HEK293 (cell line): Measurements from ENCODE around the gene ALDH7A1.
"Not testable (repeated sequence)": the region's sequence is repeated elsewhere in the genome, so short reads cannot be mapped to it uniquely, and the experiment has no call there.

Experiments
- CTCF ChIA-PET: fragments of 350-600 bp; formaldehyde crosslinking; extraction: SDS; loops from one replicate; lab custom pipeline; 2021; ENCODE audit warnings: antibody characterized with exemption; lab: Yijun Ruan, JAX
- POLR2A ChIA-PET: fragments of 300-600 bp; formaldehyde crosslinking; extraction: SDS; loops from one replicate; lab custom pipeline; 2020; ENCODE audit warnings: antibody characterized with exemption, inconsistent platforms; lab: Yijun Ruan, JAX
- H3K27ac ChIP-seq: fragments of 200-500 bp; sonication (Bioruptor generic); 2 replicates; pipeline ENCODE4 v1.5.1; 2014; ENCODE audit warnings: low read depth, low read length, control low read depth, inconsistent platforms; ENCODE audit errors: extremely low read depth
- H3K36me3 ChIP-seq, 2 experiments: fragments of 200-500 bp in 1 of 2; sonication (Bioruptor generic) in 1 of 2; 1 replicate in 1 of 2; 2 replicates in 1 of 2; pipeline ENCODE4 v1.5.1; 2014 to 2017; ENCODE audit warnings: inconsistent platforms in 2 of 2, low read length in 2 of 2; ENCODE audit not compliant: control insufficient read depth in 2 of 2, insufficient read depth in 1 of 2
- H3K4me1 ChIP-seq: fragments of 200-500 bp; sonication (Bioruptor generic); 2 replicates; pipeline ENCODE4 v1.5.1; 2014; ENCODE audit warnings: mild to moderate bottlenecking, low read length, inconsistent platforms; ENCODE audit not compliant: control insufficient read depth, insufficient read depth
- H3K4me3 ChIP-seq: 2 replicates; pipeline ENCODE4 v1.5.1; 2011; ENCODE audit warnings: low read depth, mild to moderate bottlenecking, control low read depth, low read length, moderate library complexity
- H3K9me3 ChIP-seq: fragments of 200-500 bp; sonication (Bioruptor generic); 2 replicates; pipeline ENCODE4 v1.5.1; 2014; ENCODE audit warnings: low read depth, low read length, inconsistent platforms; ENCODE audit not compliant: control insufficient read depth, insufficient read depth
- KLF10 ChIP-seq: fragments of 450-650 bp; IDR thresholded peaks from 2 replicates; pipeline ENCODE4 v1.5.1; 2018; ENCODE audit warnings: missing biosample characterization, mild to moderate bottlenecking, missing genetic modification characterization
- MZF1 ChIP-seq: fragments of 450-650 bp; formaldehyde crosslinking; IDR thresholded peaks from 2 replicates; pipeline ENCODE4 v1.5.1; 2017; ENCODE audit warnings: missing biosample characterization, missing genetic modification characterization, borderline replicate concordance
- ZBTB11 ChIP-seq: fragments of 450-650 bp; formaldehyde crosslinking; conservative IDR thresholded peaks from 2 replicates; pipeline ENCODE4 v1.5.1; 2016; ENCODE audit warnings: low read depth, missing biosample characterization, missing genetic modification characterization
- ZBTB6 ChIP-seq: fragments of 450-650 bp; formaldehyde crosslinking; IDR thresholded peaks from 2 replicates; pipeline ENCODE4 v1.5.1; 2017; ENCODE audit warnings: missing biosample characterization, missing genetic modification characterization
- ZBTB7A ChIP-seq: fragments of 450-650 bp; formaldehyde crosslinking; IDR thresholded peaks from 2 replicates; pipeline ENCODE4 v1.5.1; 2016; ENCODE audit warnings: low read depth, missing biosample characterization, missing genetic modification characterization
- ZFP41 ChIP-seq: fragments of 450-650 bp; formaldehyde crosslinking; IDR thresholded peaks from 2 replicates; pipeline ENCODE4 v1.5.1; 2016; ENCODE audit warnings: missing biosample characterization, missing genetic modification characterization, borderline replicate concordance
- ZFP69B ChIP-seq: fragments of 450-650 bp; formaldehyde crosslinking; IDR thresholded peaks from 2 replicates; pipeline ENCODE4 v1.5.1; 2016; ENCODE audit warnings: missing biosample characterization, missing genetic modification characterization
- ZNF121 ChIP-seq: fragments of 450-650 bp; formaldehyde crosslinking; IDR thresholded peaks from 2 replicates; pipeline ENCODE4 v1.5.1; 2016; ENCODE audit warnings: missing biosample characterization, missing genetic modification characterization
- ZNF132 ChIP-seq: fragments of 450-650 bp; formaldehyde crosslinking; IDR thresholded peaks from 2 replicates; pipeline ENCODE4 v1.5.1; 2017; ENCODE audit warnings: missing biosample characterization, missing genetic modification characterization, borderline replicate concordance
- ZNF138 ChIP-seq: fragments of 450-650 bp; formaldehyde crosslinking; IDR thresholded peaks from 2 replicates; pipeline ENCODE4 v1.5.1; 2016; ENCODE audit warnings: missing biosample characterization, missing genetic modification characterization, borderline replicate concordance
- ZNF146 ChIP-seq: fragments of 450-650 bp; formaldehyde crosslinking; IDR thresholded peaks from 2 replicates; pipeline ENCODE4 v1.5.1; 2016; ENCODE audit warnings: missing biosample characterization, missing genetic modification characterization
- ZNF169 ChIP-seq: fragments of 450-650 bp; formaldehyde crosslinking; IDR thresholded peaks from 2 replicates; pipeline ENCODE4 v1.5.1; 2016; ENCODE audit warnings: missing biosample characterization, missing genetic modification characterization
- ZNF211 ChIP-seq: fragments of 450-650 bp; formaldehyde crosslinking; IDR thresholded peaks from 2 replicates; pipeline ENCODE4 v1.5.1; 2016; ENCODE audit warnings: low read depth, missing biosample characterization, missing genetic modification characterization
- ZNF248 ChIP-seq: fragments of 450-650 bp; formaldehyde crosslinking; IDR thresholded peaks from 2 replicates; pipeline ENCODE4 v1.5.1; 2017; ENCODE audit warnings: missing biosample characterization, missing genetic modification characterization
- ZNF426 ChIP-seq: fragments of 450-650 bp; formaldehyde crosslinking; IDR thresholded peaks from 2 replicates; pipeline ENCODE4 v1.5.1; 2017; ENCODE audit warnings: missing biosample characterization, missing genetic modification characterization, mild to moderate bottlenecking, inconsistent platforms, moderate library complexity
- ZNF513 ChIP-seq: fragments of 450-650 bp; IDR thresholded peaks from 2 replicates; pipeline ENCODE4 v1.5.1; 2018; ENCODE audit warnings: missing biosample characterization, missing genetic modification characterization
- ZNF544 ChIP-seq: fragments of 450-650 bp; formaldehyde crosslinking; IDR thresholded peaks from 2 replicates; pipeline ENCODE4 v1.5.0; 2017; ENCODE audit warnings: missing biosample characterization, missing genetic modification characterization
- ZNF561 ChIP-seq: fragments of 450-650 bp; IDR thresholded peaks from 2 replicates; pipeline ENCODE4 v1.5.1; 2018; ENCODE audit warnings: missing biosample characterization, missing genetic modification characterization, borderline replicate concordance
- ZNF623 ChIP-seq: fragments of 450-650 bp; formaldehyde crosslinking; IDR thresholded peaks from 2 replicates; pipeline ENCODE4 v1.5.1; 2016; ENCODE audit warnings: missing biosample characterization, missing genetic modification characterization
- ZNF654 ChIP-seq: fragments of 450-650 bp; formaldehyde crosslinking; IDR thresholded peaks from 2 replicates; pipeline ENCODE4 v1.5.1; 2016; ENCODE audit warnings: low read depth, missing biosample characterization, missing genetic modification characterization
- ZNF664 ChIP-seq: fragments of 450-650 bp; formaldehyde crosslinking; IDR thresholded peaks from 2 replicates; pipeline ENCODE4 v1.5.1; 2016; ENCODE audit warnings: missing biosample characterization, missing genetic modification characterization
- ZSCAN23 ChIP-seq: fragments of 450-650 bp; formaldehyde crosslinking; IDR thresholded peaks from 2 replicates; pipeline ENCODE4 v1.5.1; 2016; ENCODE audit warnings: missing biosample characterization, missing genetic modification characterization

The ALDH7A1 gene

GRCh38 chr5:126617603-126618002, 22.6 kb upstream of the ALDH7A1 start:
- H3K27ac ChIP-seq: not testable (repeated sequence)
- H3K36me3 ChIP-seq: peaks cover 61 to 63% of the 10 kb centered on the region in 2 experiments
- CTCF ChIA-PET: interaction anchor here (0.7 to 1.4 kb wide), 2 partner anchors 17 to 737 kb away, joined by 3 to 5 read pairs; partner anchors contain the start of gene PHAX
- peak; percentile 60; the same call in 1 of the 2 replicates for TF ChIP-seq ZNF121 (tag by site-specific recombination)
- TF ChIP-seq, all 188 proteins: peak for 1; not testable (repeated sequence) for 187
- H3K4me1 ChIP-seq, H3K9me3 ChIP-seq, H3K4me3 ChIP-seq, POLR2A ChIA-PET: not testable (repeated sequence)

- Histone ChIP-seq H3K27ac (no peak overlapping the region), H3K9me3 (no peaks in the 10 kb centered on the region), H3K4me3 (no peak overlapping the region), H3K4me1 (no peaks in the 10 kb centered on the region), H3K36me3 (peaks cover 66 to 74% of the 10 kb centered on the region in 2 experiments)
- ChIA-PET POLR2A (no interaction called here), CTCF (no interaction called here)
- no peak for TF ChIP-seq ZNF513
- TF ChIP-seq ZBTB7A (tag by site-specific recombination): no peak
- no peak for TF ChIP-seq ZNF426 (tag by site-specific recombination)
- no peak for TF ChIP-seq ZNF146 (tag by site-specific recombination)
Observed at GRCh38 chr5:126615286-126615685, 20.3 kb upstream of the ALDH7A1 start.

- Histone ChIP-seq H3K4me3 (no peak overlapping the region), H3K9me3 (no peaks in the 10 kb centered on the region), H3K4me1 (no peaks in the 10 kb centered on the region), H3K36me3 (peaks cover 68 to 73% of the 10 kb centered on the region in 2 experiments), H3K27ac (no peak overlapping the region)
- TF ChIP-seq ZNF544 (tag by site-specific recombination): no peak
- no peak for TF ChIP-seq ZBTB11 (tag by site-specific recombination)
- TF ChIP-seq ZNF664: no peak
- no peak for TF ChIP-seq ZNF169 (tag by site-specific recombination)
- no peak for TF ChIP-seq ZNF248 (tag by site-specific recombination)
- TF ChIP-seq ZFP69B: no peak
- TF ChIP-seq ZNF654 (tag by site-specific recombination): no peak
- TF ChIP-seq KLF10 (tag by site-specific recombination): no peak
- TF ChIP-seq ZNF132: no peak
- no peak for TF ChIP-seq ZNF623 (tag by site-specific recombination)
- no peak for TF ChIP-seq ZBTB6 (tag by site-specific recombination)
- TF ChIP-seq MZF1 (tag by site-specific recombination): no peak
- TF ChIP-seq ZNF138 (tag by site-specific recombination): no peak
- TF ChIP-seq ZSCAN23 (tag by site-specific recombination): no peak
- no peak for TF ChIP-seq ZNF211 (tag by site-specific recombination)
- no peak for TF ChIP-seq ZNF561 (tag by site-specific recombination)
- TF ChIP-seq ZFP41 (tag by site-specific recombination): no peak
- ChIA-PET POLR2A (no interaction called here), CTCF (interaction anchor here (0.6 to 0.7 kb wide), 2 partner anchors 11 to 74 kb away, joined by 3 read pairs; no protein-coding TSS in a partner anchor)
Observed at GRCh38 chr5:126613941-126614592, 19.0 kb upstream of the ALDH7A1 start.
